ENCODE measurements around the gene GHRL. TPM values are rescaled to one million over a fixed set of nuclear protein-coding genes. Genes with fewer than 3 reads are reported as not detected.
A peak's percentile ranks its signal among the peaks of the same experiment; 100 is the strongest.

GHRL gene
- total and polyA plus RNA-seq, 9 donors, result 0.39 to 3.7 (median 0.76) TPM

- Histone ChIP-seq H3K9me3 (replicated peaks; ENCODE audit: control insufficient read depth, low read depth, low read length) (no peaks in the 10 kb centered on the region), H3K27me3 (ENCODE audit: control insufficient read depth, insufficient read depth, low read length) (no peaks in the 10 kb centered on the region), H3K27ac (ENCODE audit: low read length) (no peak overlapping the region), H3K36me3 (ENCODE audit: control insufficient read depth, insufficient read depth, low read length) (peaks cover 53% of the 10 kb centered on the region), H3K4me3 (ENCODE audit: low read length) (no peak overlapping the region), H3K4me1 (ENCODE audit: control insufficient read depth, insufficient read depth, low read length) (no peaks in the 10 kb centered on the region)
- no peak for DNase-seq
- WGBS (ENCODE audit: insufficient coverage), result 89% methylated on average over 8 of the region's 12 CpGs
Measured at GRCh38 chr3:10287936-10288574, 4.7 kb downstream of the GHRL start.

GRCh38 chr3:10286596-10287295 lies 6.0 kb downstream of the GHRL start:
- Histone ChIP-seq H3K36me3 (ENCODE audit: control insufficient read depth, insufficient read depth, low read length) (peaks cover 58% of the 10 kb centered on the region), H3K9me3 (replicated peaks; ENCODE audit: control insufficient read depth, low read depth, low read length) (no peaks in the 10 kb centered on the region), H3K4me1 (ENCODE audit: control insufficient read depth, insufficient read depth, low read length) (no peaks in the 10 kb centered on the region), H3K27ac (ENCODE audit: low read length) (no peak overlapping the region), H3K27me3 (ENCODE audit: control insufficient read depth, insufficient read depth, low read length) (no peaks in the 10 kb centered on the region), H3K4me3 (ENCODE audit: low read length) (no peak overlapping the region)
- DNase-seq, result peak; percentile 50
- no CpG with 5 or more reads among the region's 2 CpGs for WGBS (ENCODE audit: insufficient coverage)

- H3K36me3 ChIP-seq (ENCODE audit: control insufficient read depth, insufficient read depth, low read length), result peaks cover 58% of the 10 kb centered on the region
- no peak overlapping the region for H3K4me3 ChIP-seq (ENCODE audit: low read length)
- H3K9me3 ChIP-seq (replicated peaks; ENCODE audit: control insufficient read depth, low read depth, low read length), result no peaks in the 10 kb centered on the region
- H3K27ac ChIP-seq (ENCODE audit: low read length), result no peak overlapping the region
- no peak for DNase-seq
- H3K27me3 ChIP-seq (ENCODE audit: control insufficient read depth, insufficient read depth, low read length), result no peaks in the 10 kb centered on the region
- WGBS (ENCODE audit: insufficient coverage), result 83% methylated on average over 2 of the region's 5 CpGs
- no peaks in the 10 kb centered on the region for H3K4me1 ChIP-seq (ENCODE audit: control insufficient read depth, insufficient read depth, low read length)
Measured at GRCh38 chr3:10286133-10286524, 6.6 kb downstream of the GHRL start.

GRCh38 chr3:10285272-10286132 lies 7.2 kb downstream of the GHRL start:
- H3K4me3 ChIP-seq (ENCODE audit: low read length), result no peak overlapping the region
- H3K27ac ChIP-seq (ENCODE audit: low read length), result no peak overlapping the region
- no peaks in the 10 kb centered on the region for H3K4me1 ChIP-seq (ENCODE audit: control insufficient read depth, insufficient read depth, low read length)
- peaks cover 64% of the 10 kb centered on the region for H3K36me3 ChIP-seq (ENCODE audit: control insufficient read depth, insufficient read depth, low read length)
- WGBS (ENCODE audit: insufficient coverage), result 81% methylated on average over 11 of the region's 12 CpGs
- H3K27me3 ChIP-seq (ENCODE audit: control insufficient read depth, insufficient read depth, low read length), result no peaks in the 10 kb centered on the region
- DNase-seq, result no peak
- H3K9me3 ChIP-seq (replicated peaks; ENCODE audit: control insufficient read depth, low read depth, low read length), result no peaks in the 10 kb centered on the region

GRCh38 chr3:10284496-10284895 lies 8.3 kb downstream of the GHRL start:
- no peak overlapping the region for H3K4me3 ChIP-seq (ENCODE audit: low read length)
- no peaks in the 10 kb centered on the region for H3K9me3 ChIP-seq (replicated peaks; ENCODE audit: control insufficient read depth, low read depth, low read length)
- H3K4me1 ChIP-seq (ENCODE audit: control insufficient read depth, insufficient read depth, low read length), result no peaks in the 10 kb centered on the region
- DNase-seq, result no peak
- H3K27me3 ChIP-seq (ENCODE audit: control insufficient read depth, insufficient read depth, low read length), result no peaks in the 10 kb centered on the region
- H3K36me3 ChIP-seq (ENCODE audit: control insufficient read depth, insufficient read depth, low read length), result peaks cover 73% of the 10 kb centered on the region
- 93% methylated on average over 8 of the region's 9 CpGs for WGBS (ENCODE audit: insufficient coverage)
- H3K27ac ChIP-seq (ENCODE audit: low read length), result no peak overlapping the region

- H3K27me3 ChIP-seq (ENCODE audit: control insufficient read depth, insufficient read depth, low read length), result no peaks in the 10 kb centered on the region
- H3K9me3 ChIP-seq (replicated peaks; ENCODE audit: control insufficient read depth, low read depth, low read length), result no peaks in the 10 kb centered on the region
- H3K27ac ChIP-seq (ENCODE audit: low read length), result no peak overlapping the region
- WGBS (ENCODE audit: insufficient coverage), result 73% methylated on average over 5 of the region's 5 CpGs
- H3K36me3 ChIP-seq (ENCODE audit: control insufficient read depth, insufficient read depth, low read length), result peaks cover 72% of the 10 kb centered on the region
- DNase-seq, result peak; percentile 44
- no peaks in the 10 kb centered on the region for H3K4me1 ChIP-seq (ENCODE audit: control insufficient read depth, insufficient read depth, low read length)
- no peak overlapping the region for H3K4me3 ChIP-seq (ENCODE audit: low read length)
Measured at GRCh38 chr3:10283638-10284037, 9.1 kb downstream of the GHRL start.

GRCh38 chr3:10281951-10282350 lies 10.8 kb downstream of the GHRL start:
- Histone ChIP-seq H3K27ac (ENCODE audit: low read length) (no peak overlapping the region), H3K4me1 (ENCODE audit: control insufficient read depth, insufficient read depth, low read length) (no peaks in the 10 kb centered on the region), H3K4me3 (ENCODE audit: low read length) (no peak overlapping the region), H3K36me3 (ENCODE audit: control insufficient read depth, insufficient read depth, low read length) (peaks cover 70% of the 10 kb centered on the region), H3K9me3 (replicated peaks; ENCODE audit: control insufficient read depth, low read depth, low read length) (no peaks in the 10 kb centered on the region), H3K27me3 (ENCODE audit: control insufficient read depth, insufficient read depth, low read length) (no peaks in the 10 kb centered on the region)
- DNase-seq, result peak; percentile 32
- WGBS (ENCODE audit: insufficient coverage), result no CpG with 5 or more reads among the region's 5 CpGs

- no peaks in the 10 kb centered on the region for H3K27me3 ChIP-seq (ENCODE audit: control insufficient read depth, insufficient read depth, low read length)
Measured at GRCh38 chr3:10280571-10280970, 12.2 kb downstream of the GHRL start.

GRCh38 chr3:10280177-10280529 lies 12.6 kb downstream of the GHRL start:
- no peaks in the 10 kb centered on the region for H3K4me1 ChIP-seq (ENCODE audit: control insufficient read depth, insufficient read depth, low read length)
- H3K9me3 ChIP-seq (replicated peaks; ENCODE audit: control insufficient read depth, low read depth, low read length), result no peaks in the 10 kb centered on the region
- no peak overlapping the region for H3K27ac ChIP-seq (ENCODE audit: low read length)
- no peaks in the 10 kb centered on the region for H3K27me3 ChIP-seq (ENCODE audit: control insufficient read depth, insufficient read depth, low read length)
- no peak for DNase-seq
- peaks cover 66% of the 10 kb centered on the region for H3K36me3 ChIP-seq (ENCODE audit: control insufficient read depth, insufficient read depth, low read length)
- WGBS (ENCODE audit: insufficient coverage), result 83% methylated on average over 2 of the region's 5 CpGs
- no peak overlapping the region for H3K4me3 ChIP-seq (ENCODE audit: low read length)

More at GRCh38 chr3:10280571-10280970, 12.2 kb downstream of the GHRL start:
- Histone ChIP-seq H3K4me3 (ENCODE audit: low read length) (no peak overlapping the region), H3K9me3 (replicated peaks; ENCODE audit: control insufficient read depth, low read depth, low read length) (no peaks in the 10 kb centered on the region), H3K4me1 (ENCODE audit: control insufficient read depth, insufficient read depth, low read length) (no peaks in the 10 kb centered on the region), H3K27ac (ENCODE audit: low read length) (no peak overlapping the region), H3K36me3 (ENCODE audit: control insufficient read depth, insufficient read depth, low read length) (peaks cover 67% of the 10 kb centered on the region)
- DNase-seq, result no peak
- 100% methylated on average over 1 of the region's 6 CpGs for WGBS (ENCODE audit: insufficient coverage)
